Stimulated activated naive CD4-positive, alpha-beta T cell (primary cell): ENCODE data around the gene R3HDML.
A peak's percentile ranks its signal among the peaks of the same experiment; 100 is the strongest.
"Not testable (repeated sequence)": the region's sequence is repeated elsewhere in the genome, so short reads cannot be mapped to it uniquely, and the experiment has no call there.

Experiments used
- DNase-seq, 6 experiments: peaks; one replicate each; lab custom pipeline; 2025; lab: John Stamatoyannopoulos, UW

R3HDML gene, protein sequence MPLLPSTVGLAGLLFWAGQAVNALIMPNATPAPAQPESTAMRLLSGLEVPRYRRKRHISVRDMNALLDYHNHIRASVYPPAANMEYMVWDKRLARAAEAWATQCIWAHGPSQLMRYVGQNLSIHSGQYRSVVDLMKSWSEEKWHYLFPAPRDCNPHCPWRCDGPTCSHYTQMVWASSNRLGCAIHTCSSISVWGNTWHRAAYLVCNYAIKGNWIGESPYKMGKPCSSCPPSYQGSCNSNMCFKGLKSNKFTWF

DNA sequence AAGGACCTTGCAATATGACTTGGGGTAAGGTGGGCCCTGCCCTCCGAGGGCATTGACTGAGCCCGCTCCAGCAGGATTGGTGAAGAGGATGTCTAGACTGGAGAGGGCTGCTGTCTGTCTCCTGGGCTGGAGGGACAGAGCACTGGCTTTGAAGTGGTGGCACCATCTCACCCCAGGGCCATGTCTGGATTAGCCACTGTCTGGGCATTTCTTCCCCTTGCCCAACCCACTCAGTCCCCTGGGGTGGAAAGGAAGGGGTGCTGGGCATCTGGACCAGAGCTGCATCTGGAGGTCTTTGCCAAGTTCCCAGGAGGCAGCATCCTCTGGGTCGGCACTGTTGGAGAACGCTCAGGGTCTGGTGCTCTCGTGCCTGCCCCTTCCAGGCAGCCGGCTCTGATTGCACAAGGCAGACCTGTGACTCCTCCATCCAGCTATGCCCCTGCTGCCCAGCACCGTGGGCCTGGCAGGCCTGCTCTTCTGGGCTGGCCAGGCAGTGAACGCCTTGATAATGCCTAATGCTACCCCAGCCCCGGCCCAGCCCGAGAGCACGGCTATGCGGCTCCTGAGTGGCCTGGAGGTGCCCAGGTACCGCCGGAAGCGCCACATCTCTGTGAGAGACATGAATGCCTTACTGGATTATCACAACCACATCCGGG lies at the start of gene R3HDML:
R3HDML (plus strand) TSS at position 319 of the 656 bp plus-strand sequence; CDS start at position 434, 115 bp downstream.
- DNase-seq, result no peak

DNA sequence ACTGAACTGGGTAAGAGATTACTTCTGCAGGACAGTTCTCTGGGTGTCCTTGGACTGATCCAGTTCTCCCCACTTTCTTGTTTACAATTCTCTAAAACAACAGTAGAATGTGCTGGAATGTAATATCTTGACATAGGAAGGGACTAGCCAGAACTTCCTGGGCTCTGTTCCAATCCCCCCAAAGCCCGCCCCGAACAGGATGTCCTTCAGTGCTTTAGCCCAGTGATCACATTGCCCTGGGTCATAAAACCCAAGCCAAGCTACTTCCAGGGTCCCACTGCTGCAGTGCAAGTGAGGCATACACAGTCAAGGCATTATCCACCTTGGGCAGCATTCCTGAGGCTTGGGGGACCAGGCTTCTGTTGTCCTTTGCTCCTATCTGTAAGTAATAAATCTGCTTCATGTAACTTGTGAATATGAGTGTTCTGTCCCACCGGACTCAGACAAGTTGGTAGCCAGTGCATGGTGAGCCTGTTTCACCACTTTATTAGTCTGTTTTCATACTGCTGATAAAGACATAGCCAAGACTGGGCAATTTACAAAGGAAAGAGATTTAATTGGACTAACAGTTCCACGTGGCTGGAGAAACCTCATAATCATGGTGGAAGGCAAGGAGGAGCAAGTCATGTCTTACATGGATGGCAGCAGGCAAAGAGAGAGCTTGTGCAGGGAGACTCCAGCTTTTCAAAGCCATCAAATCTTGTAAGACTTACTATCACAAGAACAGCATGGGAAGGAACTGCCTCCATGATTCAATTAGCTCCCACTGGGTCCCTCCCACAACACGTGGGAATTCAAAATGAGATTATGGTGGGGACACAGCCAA lies 49.4 kb upstream of the R3HDML start:
- no peak for DNase-seq

DNA sequence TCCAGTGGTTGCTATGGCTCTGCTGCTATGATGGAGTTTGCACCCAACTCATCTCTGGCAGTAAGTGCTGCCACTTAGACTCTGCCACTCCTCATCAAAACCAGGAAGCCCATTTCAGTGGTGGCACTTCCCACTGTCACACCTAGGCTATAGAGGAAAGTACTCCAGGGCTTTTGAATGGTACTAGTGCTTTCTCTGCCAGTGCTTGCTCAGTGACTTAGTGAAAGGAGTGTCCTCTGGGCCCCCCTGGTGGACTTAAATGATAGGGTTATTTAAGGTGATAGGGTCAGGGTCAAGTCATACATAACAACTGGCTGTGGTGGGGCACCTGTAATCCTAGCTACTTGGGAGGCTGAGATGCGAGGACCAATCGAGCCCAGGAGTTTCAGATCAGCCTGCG lies 48.6 kb upstream of the R3HDML start:
- DNase-seq, result peak in 1 of 6 experiments; percentile 5

DNA sequence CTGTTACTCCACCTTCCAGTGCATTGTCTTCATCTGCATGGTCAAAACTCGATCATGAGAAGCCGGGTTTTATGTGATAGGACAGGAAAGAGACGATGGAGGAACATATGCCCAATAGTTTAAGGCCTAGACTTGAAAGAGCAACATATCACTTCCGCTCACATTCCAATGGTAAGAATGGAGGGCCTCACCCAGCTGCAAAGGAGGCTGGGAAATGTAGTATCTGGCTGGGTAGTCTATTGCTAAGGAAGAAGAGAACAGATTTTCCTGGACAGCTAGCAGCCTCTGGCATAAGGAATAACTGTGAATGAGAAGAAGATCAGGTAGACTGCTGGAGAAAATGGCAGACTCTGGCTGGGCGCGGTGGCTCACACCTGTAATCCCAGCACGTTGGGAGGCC lies 45.1 kb upstream of the R3HDML start:
- DNase-seq, result no peak

DNA sequence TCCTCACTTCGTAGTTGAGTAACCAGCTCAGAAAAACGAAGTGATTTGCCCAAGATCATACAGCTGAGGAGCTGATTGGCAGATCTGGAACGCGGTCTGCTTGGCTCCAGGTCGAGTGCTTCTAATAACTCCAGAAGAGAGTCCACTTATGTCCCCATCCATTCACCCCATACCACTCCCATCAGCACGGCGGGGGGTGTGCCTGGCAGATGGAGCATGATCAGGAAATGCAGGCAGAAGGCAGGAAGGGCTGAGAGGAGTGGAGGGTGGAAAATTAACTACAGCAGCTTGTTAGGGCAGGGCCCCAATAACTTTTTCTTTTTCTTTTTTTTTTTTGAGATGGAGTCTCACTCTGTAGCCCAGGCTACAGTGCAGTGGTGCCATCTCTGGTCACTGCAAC lies 40.8 kb upstream of the R3HDML start:
- no peak for DNase-seq

DNA sequence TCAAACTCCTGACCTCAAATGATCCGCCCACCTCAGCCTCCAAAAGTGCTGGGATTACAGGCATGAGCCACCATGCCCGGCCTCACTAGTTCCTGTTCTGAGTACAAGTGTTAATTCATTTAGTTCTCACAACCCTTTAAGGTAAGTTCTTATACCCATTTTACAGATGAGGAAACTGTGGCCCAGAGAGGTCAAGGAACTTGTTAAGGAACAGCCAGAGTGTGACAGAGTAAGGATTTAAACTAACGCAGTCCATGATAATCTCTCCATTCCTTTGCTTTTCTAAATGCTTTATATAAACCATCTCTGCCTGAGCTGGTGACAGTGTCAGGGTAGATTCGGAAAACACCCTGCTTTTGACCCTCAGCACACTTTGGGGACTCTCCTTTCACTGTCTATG lies 39.1 kb upstream of the R3HDML start:
- DNase-seq, result no peak

DNA sequence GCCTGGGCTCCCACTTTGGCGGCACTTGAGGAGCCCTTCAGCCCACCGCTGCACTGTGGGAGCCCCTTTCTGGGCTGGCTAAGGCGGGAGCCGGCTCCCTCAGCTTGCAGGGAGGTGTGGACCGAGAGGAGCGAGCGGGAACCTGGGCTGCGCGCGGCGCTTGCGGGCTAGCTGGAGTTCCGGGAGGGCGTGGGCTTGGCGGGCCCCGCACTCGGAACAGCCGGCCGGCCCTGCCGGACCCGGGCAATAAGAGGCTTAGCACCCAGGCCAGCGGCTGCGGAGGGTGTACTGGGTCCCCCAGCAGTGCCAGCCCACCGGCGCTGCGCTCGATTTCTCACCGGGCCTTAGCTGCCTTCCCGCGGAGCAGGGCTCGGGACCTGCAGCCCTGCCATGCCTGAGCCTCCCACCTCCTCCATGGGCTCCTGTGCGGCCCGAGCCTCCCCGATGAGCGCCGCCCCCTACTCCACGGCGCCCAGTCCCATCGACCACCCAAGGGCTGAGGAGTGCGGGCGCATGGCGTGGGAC lies 37.8 kb upstream of the R3HDML start:
- not testable (repeated sequence) for DNase-seq

DNA sequence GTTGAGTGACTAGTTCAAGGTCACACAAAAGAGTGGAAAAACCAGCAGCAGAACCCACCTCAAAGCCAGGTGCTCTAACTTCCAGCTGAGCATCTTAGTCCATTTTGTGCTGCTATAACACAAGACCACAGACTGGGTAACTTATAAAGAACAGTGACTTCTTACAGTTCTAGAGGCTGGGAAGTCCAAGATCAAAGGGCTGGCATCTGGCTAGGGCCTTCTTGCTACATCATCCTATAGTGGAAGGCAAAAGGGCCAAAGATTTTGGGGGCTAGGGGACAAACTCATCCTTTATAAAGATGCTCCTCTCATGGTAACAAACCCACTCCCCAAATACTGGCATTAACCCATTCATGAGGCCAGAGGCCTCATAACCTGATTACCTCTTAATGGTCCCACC lies 35.6 kb upstream of the R3HDML start:
- DNase-seq, result no peak

DNA sequence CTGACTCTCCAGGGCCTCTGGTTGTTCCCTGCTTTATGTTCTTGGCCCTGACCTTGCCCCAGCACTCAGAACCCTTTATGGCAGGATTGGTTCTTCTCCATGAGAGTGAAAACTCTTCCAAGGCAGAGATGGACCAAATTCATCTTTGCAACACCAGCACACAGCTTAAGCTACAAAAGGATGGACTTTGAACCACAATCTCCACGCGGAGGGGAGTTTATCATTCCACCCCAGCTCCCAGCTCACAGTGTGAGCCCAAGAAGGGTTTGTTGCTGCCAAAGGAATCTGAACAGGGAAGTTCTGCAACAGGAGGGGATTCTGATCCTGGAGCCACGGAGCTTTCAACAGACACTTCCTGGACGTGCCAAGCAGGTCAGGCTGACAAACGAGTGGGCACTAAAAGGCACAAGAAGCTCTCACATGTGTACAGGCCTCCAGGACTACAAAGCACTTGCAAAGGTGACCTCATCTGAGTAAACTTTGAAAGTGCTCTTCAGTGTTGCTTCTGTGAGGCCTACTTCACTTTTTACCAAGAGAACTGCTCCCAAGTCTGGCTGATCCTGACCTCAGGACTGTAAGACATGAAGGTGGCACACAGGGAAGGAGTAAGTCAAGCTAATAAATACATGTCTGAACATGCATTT lies 34.7 kb upstream of the R3HDML start:
- no peak for DNase-seq

DNA sequence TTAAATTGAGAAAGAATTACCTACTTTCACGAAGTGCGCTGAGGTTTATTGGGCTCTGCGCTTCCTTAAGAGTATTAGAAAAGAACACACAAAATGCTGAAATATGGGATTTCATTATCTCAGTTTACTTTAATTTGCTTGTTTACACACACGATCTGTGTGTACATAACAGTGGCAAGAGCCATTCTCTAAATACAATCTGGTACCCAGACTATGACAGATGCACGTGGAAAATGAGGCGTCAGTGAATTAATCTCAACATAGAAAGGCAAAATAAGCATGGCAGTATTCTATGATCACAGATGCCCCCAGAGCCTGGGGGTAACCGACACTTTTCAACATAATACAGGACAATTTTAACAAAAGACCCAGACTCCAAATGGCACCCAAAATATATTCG lies 34.1 kb upstream of the R3HDML start:
- no peak for DNase-seq

DNA sequence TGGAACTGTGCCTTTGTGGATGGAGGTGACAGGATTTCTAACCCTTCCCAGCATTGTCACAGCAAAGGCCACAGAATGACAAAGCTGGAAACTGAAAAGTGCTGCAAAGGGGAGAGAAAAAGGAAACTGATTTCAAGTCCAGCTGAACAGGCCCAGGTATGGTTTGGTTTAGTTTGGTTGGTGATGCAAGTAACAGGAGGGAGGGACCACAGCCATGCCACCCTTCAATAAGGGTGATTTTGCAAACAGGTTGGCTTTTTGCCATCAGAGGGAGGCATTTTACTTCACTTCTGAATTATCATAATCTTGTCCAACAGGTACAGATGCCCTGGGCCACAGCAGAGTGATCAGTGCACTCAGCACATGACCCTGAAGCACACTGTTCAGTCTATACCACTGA lies 32.5 kb upstream of the R3HDML start:
- DNase-seq, result no peak

DNA sequence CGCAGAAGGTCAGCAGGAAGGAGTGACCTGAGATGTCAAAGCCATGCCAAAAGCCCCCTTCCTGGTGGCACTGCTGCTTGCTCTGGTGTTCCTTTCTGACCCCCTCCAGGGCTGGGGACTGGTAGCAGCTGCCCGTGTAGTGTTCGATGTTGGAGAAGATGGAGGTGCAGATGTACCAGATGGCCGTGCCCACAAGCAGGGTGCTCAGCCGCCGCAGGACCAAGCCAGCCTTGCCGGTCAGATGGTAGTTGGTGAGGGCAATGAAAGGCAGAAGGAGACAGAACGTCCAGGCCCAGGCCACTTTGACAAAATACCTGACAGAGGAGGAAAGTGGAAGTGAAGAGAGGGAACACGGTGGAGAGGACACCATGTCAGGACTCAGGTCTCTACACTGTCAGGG lies 29.9 kb upstream of the R3HDML start:
- no peak for DNase-seq

DNA sequence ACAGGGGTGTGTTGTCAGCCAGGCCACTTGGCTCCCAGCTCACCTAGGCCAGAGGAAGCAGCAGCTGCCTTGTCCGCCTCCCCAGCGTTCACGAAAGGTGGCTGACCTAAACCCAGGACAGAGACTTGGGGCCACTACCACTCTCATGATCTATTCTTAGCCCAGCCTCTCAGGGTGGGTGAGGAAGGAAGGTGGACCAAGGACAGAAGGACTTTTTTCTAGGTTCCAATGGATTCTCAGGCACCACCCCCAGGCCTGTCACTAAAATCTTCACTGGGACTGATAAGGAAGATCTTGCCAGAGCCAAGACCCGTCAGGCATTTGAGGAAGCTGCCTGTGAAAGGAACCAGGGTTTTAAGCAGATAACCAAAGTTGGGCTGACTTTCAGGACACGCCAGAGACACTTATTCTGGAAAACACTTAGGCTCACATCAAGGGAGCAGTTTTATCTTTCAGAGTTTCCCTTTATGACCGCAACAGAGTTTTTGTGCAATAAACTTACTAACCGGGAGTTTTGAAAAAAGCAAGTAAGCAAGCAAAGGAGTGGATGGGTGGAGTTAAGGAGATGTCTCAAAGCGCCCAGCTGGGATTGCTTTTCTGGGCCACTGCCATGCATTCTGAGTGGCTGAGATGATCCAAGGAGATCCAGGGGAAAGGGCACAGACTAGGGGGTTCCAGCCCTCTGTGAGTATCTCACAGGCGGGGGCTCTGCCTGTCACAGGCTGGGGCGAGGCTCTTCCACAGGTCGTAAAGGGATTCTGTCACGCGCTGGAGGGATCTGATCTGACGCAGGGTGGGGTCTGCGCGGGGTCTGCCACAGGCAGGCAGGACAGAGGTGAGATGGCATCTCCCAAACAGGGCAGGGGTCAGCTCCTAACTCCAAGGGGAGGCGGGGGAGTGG lies 26.8 kb upstream of the R3HDML start:
- peak in 1 of 6 experiments; percentile 6 for DNase-seq

DNA sequence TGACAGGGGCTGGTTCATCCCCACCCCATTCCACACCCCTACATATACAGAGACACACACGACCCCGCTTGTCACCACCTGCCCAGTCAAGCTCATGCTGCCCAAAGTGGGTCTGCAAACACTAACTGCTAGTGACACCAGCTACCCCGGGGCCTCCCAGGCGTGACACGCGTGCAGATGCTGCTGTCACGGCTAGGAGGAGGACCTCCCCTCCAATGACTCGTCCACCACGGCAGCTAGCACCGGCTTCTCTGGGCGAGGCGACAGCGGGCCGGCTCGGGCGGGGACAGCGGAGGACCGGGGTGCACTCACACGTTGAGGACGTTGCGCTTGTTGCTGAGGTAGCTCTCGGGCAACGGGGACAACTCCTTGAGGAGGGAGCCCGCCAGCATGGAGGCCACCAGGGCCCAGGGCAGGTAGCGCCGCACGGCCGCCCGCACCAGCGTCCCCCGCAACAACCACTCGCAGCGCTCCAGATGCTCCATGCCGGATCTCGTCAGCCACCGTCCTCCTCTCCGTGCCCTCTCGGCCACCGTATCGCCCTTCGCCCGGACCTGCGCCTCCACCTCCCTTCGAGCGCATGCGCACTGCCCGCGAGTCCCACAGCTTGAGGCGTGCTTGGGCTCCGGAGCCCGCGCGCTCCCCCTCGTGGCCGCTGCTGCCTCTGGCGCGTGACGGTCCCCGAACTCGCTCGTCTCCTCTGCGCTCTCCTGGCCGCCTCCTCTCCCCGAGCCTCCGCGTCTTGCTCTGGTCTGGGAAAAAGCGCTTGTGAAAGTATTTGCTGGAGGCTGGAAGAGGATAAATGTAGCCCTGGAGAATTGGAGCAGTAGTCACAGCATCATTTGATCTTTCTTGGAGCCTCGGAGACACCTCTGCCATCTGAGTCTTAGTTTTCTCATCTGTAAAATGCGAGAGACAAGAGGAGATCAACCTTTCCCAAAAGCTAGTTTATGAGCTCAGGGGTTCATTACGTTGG lies 25.9 kb upstream of the R3HDML start, which contains the start of gene FITM2:
FITM2 (minus strand) TSS at position 539 of the 976 bp plus-strand sequence; CDS start at position 485, 54 bp downstream.
- peak; percentile 94 to 98 (median 97) for DNase-seq

DNA sequence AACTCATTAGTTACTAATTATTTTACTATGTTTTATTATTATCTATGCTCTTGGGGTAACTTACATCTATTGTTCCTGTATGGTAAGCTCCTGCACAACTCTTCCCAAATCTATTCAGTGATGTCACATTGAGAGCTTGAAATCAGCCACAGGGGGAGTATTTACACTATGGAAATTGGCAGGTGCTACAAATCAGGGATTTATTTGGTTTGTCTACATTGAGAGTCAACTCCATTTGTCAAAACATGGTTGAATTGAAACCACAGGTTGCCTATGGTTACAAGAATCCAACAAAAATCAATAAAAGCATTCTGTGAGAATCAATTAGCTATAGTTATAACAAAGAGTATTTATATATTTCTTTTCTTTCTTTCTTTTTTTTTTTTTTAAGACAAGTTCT lies 22.0 kb upstream of the R3HDML start:
- DNase-seq, result no peak

DNA sequence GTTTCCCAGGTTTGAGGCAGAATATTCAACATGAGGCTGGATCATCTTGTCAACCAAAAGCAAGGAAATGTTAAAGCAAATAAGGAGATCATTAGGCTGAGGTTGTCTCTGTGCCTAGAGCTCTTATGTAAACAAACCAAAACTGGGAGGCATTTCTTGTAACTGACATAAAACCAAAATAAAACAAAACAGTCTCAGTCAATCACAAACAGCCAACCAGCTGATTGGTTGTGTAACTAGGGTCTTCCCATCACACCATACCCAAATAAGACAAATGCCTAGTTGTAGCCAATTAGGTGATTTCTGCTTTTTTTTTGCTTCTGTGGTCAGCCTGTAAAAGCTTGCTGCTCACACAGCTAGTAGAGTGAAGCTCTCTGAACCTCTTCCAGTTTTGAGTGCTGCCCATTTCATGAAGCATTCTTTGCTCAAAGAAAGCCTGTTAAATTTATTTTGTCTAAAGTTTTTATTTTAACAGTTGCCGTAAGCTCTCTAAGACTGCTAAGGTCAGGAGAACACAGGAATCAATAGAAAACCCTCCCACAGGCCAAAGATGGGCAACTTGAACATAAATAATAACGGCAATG lies 16.9 kb upstream of the R3HDML start:
- no peak for DNase-seq

DNA sequence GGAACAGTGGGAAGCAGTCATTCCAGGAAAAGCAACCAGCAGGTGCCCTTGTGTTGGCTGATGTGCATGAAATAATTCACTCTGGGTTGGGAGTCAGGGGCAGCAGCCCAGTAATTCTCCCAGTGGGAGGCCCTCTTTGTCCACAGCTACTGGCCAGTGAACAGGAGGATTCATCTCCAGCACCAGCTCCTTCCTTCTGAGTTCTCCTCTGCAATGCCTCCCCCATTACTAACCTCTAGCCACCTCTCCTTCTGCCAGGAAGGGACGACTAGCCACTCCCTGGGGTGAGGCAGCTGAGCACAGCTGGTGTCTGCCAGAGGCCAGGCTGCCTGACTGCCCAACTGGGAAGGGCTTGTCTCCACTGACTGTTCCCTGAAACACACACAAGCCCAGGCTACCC lies 12.5 kb upstream of the R3HDML start:
- DNase-seq, result no peak

DNA sequence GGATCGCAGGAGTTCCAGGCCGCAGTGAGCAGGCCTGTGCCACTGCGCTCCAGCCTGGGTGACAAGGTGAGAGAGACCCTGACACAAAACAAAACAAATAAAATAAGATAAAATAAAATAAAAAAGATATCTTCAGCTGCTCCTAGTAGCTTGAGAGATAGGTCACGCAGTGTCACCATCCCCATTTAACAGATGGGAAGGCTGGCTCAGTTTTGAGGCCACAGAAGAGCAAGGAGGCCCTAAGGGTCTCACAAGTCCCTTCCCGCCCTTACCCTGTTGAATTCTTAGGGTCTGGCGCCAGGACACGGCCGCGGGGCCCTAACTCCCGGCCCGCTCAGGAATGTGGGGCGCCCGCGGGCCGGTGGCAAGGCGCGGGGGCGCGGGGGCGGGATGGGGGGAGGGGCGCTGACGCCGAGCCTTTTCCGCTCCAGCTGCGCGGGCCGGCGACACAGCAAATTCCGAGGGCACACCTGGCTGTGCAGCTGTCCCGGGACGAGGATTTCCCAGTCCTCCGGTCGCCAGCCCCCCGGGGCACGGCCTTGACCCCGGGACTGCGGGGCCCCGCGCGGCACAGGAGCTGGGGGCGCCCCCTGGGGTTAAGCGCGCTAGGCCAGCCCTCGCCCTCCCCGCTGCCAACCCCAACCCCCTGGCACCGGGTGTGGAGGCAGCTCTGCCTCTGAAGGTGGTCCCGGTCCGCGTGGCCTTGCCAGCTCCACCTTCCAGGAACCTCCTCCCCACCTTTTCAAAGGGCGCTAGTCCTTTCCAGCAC lies 10.3 kb upstream of the R3HDML start:
- DNase-seq, result peak in 3 of 6 experiments; percentile 11 to 41 (median 17)

DNA sequence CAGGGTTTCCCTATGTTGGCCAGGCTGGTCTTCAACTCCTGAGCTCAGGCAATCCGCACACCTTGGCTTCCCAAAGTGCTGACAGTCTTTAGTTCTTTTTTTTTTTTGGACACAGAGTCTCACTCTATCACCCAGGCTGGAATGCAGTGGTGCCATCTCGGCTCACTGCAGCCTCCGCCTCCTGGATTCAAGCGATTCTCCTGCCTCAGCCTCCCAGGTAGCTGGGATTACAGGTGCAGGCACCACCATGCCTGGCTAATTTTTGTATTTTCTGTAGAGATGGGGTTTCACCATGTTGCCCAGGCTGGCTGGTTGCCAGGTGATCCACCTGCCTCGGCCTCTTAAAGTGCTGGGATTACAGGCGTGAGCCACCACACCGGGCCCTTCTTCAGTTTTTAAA lies 9.1 kb upstream of the R3HDML start:
- not testable (repeated sequence) for DNase-seq
